HL-60 (cell line): ENCODE measurements around the gene TRIM14.

Source experiments
- DNase-seq, 2 experiments: peaks; one replicate each; pipeline ENCODE4 v3.0.0-alpha.2; 2010 to 2020; ENCODE audit warnings: low read depth in 1 of 2, low spot score in 1 of 2
- H3K27ac ChIP-seq: fragments of 250-450 bp; sonication (Bioruptor Pico); replicated peaks from 2 replicates; pipeline ENCODE4 v1.5.1; 2020; ENCODE audit warnings: mild to moderate bottlenecking, moderate library complexity
- H3K27me3 ChIP-seq: fragments of 250-450 bp; sonication (Bioruptor Pico); 2 replicates; pipeline ENCODE4 v1.5.1; 2021; ENCODE audit warnings: mild to moderate bottlenecking, moderate library complexity; ENCODE audit not compliant: insufficient read depth, poor library complexity, severe bottlenecking
- H3K4me3 ChIP-seq: replicated peaks from 2 replicates; pipeline ENCODE4 v1.5.1; 2011; ENCODE audit warnings: mild to moderate bottlenecking, control low read depth, low read length; ENCODE audit not compliant: insufficient read depth
- CTCF ChIP-seq: IDR thresholded peaks from one replicate; pipeline ENCODE4 v1.5.1; 2011; ENCODE audit warnings: low read length, control low read depth, inconsistent platforms; ENCODE audit not compliant: insufficient read depth
- GABPA ChIP-seq: IDR thresholded peaks from 2 replicates; pipeline ENCODE4 v1.6.1; 2012; ENCODE audit warnings: low read depth
- POLR2AphosphoS5 ChIP-seq: IDR thresholded peaks from 2 replicates; pipeline ENCODE4 v1.6.1; 2012; ENCODE audit warnings: low read depth
- SPI1 ChIP-seq: IDR thresholded peaks from 2 replicates; pipeline ENCODE4 v1.6.1; 2012; ENCODE audit warnings: low read depth, mild to moderate bottlenecking, borderline replicate concordance
- TF ChIP-seq, protein P1 (sequence below): IDR thresholded peaks from 2 replicates; pipeline ENCODE4 v1.6.1; 2012; ENCODE audit warnings: low read depth; ENCODE audit not compliant: insufficient replicate concordance

The TRIM14 gene

DNA sequence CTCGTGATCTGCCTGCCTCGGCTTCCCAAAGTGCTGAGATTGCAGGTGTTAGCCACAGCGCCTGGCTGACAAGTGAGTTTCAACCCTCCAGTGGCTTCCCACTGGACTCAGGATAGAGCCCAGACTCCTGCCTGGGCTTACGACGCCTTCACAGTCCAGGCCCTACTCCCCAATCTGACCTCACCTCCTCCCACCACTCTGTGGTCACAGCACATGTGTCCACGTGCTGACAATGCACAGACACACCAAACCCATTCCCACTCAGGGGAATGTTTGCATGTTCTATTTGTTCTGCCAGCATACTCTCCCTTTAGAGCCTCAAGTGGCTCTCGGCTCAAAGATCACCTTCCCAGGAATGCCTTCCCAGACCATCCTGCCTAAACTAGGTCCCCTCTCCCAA, 31.1 kb upstream of the TRIM14 start:
- no peak overlapping the region for H3K27ac ChIP-seq
- no peaks in the 10 kb centered on the region for H3K27me3 ChIP-seq
- no peak for TF ChIP-seq SPI1
- TF ChIP-seq, protein P1, sequence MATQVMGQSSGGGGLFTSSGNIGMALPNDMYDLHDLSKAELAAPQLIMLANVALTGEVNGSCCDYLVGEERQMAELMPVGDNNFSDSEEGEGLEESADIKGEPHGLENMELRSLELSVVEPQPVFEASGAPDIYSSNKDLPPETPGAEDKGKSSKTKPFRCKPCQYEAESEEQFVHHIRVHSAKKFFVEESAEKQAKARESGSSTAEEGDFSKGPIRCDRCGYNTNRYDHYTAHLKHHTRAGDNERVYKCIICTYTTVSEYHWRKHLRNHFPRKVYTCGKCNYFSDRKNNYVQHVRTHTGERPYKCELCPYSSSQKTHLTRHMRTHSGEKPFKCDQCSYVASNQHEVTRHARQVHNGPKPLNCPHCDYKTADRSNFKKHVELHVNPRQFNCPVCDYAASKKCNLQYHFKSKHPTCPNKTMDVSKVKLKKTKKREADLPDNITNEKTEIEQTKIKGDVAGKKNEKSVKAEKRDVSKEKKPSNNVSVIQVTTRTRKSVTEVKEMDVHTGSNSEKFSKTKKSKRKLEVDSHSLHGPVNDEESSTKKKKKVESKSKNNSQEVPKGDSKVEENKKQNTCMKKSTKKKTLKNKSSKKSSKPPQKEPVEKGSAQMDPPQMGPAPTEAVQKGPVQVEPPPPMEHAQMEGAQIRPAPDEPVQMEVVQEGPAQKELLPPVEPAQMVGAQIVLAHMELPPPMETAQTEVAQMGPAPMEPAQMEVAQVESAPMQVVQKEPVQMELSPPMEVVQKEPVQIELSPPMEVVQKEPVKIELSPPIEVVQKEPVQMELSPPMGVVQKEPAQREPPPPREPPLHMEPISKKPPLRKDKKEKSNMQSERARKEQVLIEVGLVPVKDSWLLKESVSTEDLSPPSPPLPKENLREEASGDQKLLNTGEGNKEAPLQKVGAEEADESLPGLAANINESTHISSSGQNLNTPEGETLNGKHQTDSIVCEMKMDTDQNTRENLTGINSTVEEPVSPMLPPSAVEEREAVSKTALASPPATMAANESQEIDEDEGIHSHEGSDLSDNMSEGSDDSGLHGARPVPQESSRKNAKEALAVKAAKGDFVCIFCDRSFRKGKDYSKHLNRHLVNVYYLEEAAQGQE = no peak
- no peak for TF ChIP-seq POLR2AphosphoS5
- no peak for TF ChIP-seq GABPA
- TF ChIP-seq CTCF = no peak
- no peak overlapping the region for H3K4me3 ChIP-seq
- DNase-seq = no peak

- no peak overlapping the region for H3K4me3 ChIP-seq
- H3K27me3 ChIP-seq = no peaks in the 10 kb centered on the region
- no peak for DNase-seq
- TF ChIP-seq GABPA (no peak), POLR2AphosphoS5 (no peak), CTCF (no peak), SPI1 (no peak)
- TF ChIP-seq, protein P1 = no peak
- H3K27ac ChIP-seq = no peak overlapping the region
These were observed 30.4 kb upstream of the TRIM14 start for GRCh38 chr9:98149422-98149821.

GRCh38 chr9:98148486-98148885, 29.5 kb upstream of the TRIM14 start:
- no peak for DNase-seq
- TF ChIP-seq, protein P1 = no peak
- no peak for TF ChIP-seq SPI1
- TF ChIP-seq GABPA = no peak
- TF ChIP-seq CTCF = no peak
- no peak for TF ChIP-seq POLR2AphosphoS5
- Histone ChIP-seq H3K27ac (no peak overlapping the region), H3K4me3 (no peak overlapping the region), H3K27me3 (no peaks in the 10 kb centered on the region)
